Immature natural killer cell (primary cell): ENCODE data around the gene S1PR2. TPM values are rescaled to one million over a fixed set of nuclear protein-coding genes. Genes with fewer than 3 reads are reported as not detected.
A peak's percentile ranks its signal among the peaks of the same experiment; 100 is the strongest.
"Not testable (repeated sequence)": the region's sequence is repeated elsewhere in the genome, so short reads cannot be mapped to it uniquely, and the experiment has no call there.

Experiments used
- DNase-seq, 3 donors: peaks; one replicate each; pipeline ENCODE4 v3.0.0; 2022; ENCODE audit warnings: mixed read lengths in 1 of 3
- H3K27ac Mint-ChIP-seq, 6 donors: one replicate each; pipeline ENCODE4 v1.8.0; 2020; ENCODE audit warnings: mixed read lengths in 6 of 6, mild to moderate bottlenecking in 5 of 6, inconsistent platforms in 4 of 6, moderate library complexity in 3 of 6
- H3K27me3 Mint-ChIP-seq, 3 donors: one replicate each; pipeline ENCODE4 v1.8.0; 2020 to 2021; ENCODE audit warnings: low read depth in 3 of 3, mild to moderate bottlenecking in 3 of 3, mixed read lengths in 3 of 3, moderate library complexity in 3 of 3, inconsistent platforms in 1 of 3
- H3K36me3 Mint-ChIP-seq, 3 donors: one replicate each; pipeline ENCODE4 v1.8.0; 2020; ENCODE audit warnings: mixed read lengths in 3 of 3, inconsistent platforms in 2 of 3, mild to moderate bottlenecking in 2 of 3
- H3K4me1 Mint-ChIP-seq, 2 donors: one replicate each; pipeline ENCODE4 v1.8.0; 2020; ENCODE audit warnings: inconsistent platforms in 2 of 2, mild to moderate bottlenecking in 2 of 2, mixed read lengths in 2 of 2, moderate library complexity in 1 of 2
- H3K4me3 Mint-ChIP-seq, 5 donors: one replicate each; pipeline ENCODE4 v1.8.0; 2020; ENCODE audit warnings: mild to moderate bottlenecking in 5 of 5, mixed read lengths in 5 of 5, inconsistent platforms in 3 of 5, moderate library complexity in 3 of 5
- H3K9me3 Mint-ChIP-seq, 6 donors: one replicate each; pipeline ENCODE4 v1.8.0; 2020; ENCODE audit warnings: mild to moderate bottlenecking in 6 of 6, mixed read lengths in 6 of 6, inconsistent platforms in 4 of 6, moderate library complexity in 3 of 6
- polyA plus RNA-seq, 3 donors: library from polyadenylated mRNA; unstranded; fragments of 300-500 nt; fragmentation: Illumina TruSeq; gene quantifications; one replicate each; pipeline ENCODE4 v1.2.3, GENCODE V29; 2021

S1PR2 gene
- polyA plus RNA-seq, 3 donors from 2014 or later = 0.79 to 2.7 (median 1.4) TPM

DNA sequence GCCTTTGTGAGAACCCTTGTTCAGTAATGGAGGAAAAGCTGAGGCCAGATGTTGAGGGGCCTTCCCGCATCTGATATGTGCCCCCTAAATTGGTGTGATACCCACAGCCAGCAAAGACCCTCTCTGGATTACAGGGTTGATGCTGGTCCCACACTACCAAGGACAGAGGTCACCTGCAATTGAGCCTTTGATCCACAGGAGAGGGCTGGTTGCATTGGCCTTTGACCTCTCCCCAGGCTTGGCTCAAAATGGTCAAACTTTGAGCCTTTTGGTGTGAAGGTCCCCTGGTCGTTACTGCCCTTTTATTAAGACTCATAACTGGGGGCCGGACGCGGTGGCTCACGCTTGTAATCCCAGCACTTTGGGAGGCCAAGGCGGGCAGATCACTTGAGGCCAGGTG lies 12.5 kb upstream of the S1PR2 start:
- H3K27me3 Mint-ChIP-seq = no peaks in the 10 kb centered on the region
- no peaks in the 10 kb centered on the region for H3K9me3 Mint-ChIP-seq
- no peak overlapping the region for H3K27ac Mint-ChIP-seq
- DNase-seq = no peak
- no peaks in the 10 kb centered on the region for H3K36me3 Mint-ChIP-seq
- no peaks in the 10 kb centered on the region for H3K4me1 Mint-ChIP-seq
- H3K4me3 Mint-ChIP-seq = no peak overlapping the region

DNA sequence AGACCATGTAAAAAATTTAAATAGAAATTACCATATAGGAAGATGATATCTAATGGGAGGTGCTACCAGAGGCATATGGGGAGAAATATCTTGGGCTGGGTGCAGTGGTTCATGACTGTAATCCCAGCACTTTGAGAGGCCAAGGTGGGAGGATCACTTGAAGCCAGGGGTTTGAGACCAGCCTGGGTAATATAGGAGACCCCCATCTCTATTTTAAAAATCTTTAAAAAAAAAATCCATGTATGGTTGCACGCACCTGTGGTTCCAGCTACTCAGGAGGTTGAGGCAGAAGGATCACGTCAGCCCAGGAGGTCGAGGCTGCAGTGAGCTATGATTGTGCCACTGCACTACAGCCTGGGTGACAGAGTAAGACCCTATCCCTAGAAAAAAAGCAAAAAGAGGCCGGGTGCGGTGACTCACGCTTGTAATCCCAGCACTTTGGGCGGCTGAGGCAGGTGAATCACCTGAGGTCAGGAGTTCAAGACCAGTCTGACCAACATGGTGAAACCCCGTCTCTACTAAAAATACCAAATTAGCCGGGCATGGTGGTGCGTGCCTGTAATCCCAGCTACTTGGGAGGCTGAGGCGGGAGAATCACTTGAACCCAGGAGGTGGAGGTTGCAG lies 10.8 kb upstream of the S1PR2 start:
- not testable (repeated sequence) for DNase-seq, H3K4me1 Mint-ChIP-seq, H3K9me3 Mint-ChIP-seq, H3K27me3 Mint-ChIP-seq, H3K4me3 Mint-ChIP-seq, H3K36me3 Mint-ChIP-seq, H3K27ac Mint-ChIP-seq

DNA sequence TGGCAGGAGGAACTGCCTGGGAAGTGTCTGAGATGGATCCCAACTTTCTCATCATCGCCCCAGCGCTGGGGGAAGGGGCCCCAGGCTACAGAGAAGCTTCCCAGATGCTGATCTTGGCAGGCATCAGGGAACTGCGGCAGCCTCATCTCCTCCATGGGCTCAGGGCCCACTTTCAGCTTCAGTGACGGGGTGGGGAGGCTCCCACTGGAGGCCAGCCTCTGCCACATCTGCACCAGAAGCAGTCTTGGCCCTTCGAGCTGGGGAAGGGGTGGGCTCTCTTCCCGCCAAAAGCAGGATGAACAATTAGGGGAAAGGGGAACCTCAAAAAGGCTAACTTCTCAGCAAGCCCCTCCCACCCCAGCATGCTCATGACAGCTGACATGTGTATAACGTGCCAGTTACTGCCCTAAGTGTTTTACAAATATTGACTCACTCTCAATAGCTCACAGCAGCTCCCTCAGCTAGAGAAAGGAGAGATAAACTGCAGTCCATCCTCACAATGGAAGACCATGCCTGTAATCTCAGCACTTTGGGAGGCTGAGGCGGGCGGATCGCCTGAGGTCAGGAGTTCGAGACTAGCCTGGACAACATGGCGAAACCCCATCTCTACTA lies 7.1 kb upstream of the S1PR2 start:
- H3K27me3 Mint-ChIP-seq = peaks cover 0 to 9% (median 0%) of the 10 kb centered on the region in 3 donors
- peaks cover 20 to 22% of the 10 kb centered on the region in 2 donors for H3K4me1 Mint-ChIP-seq
- H3K27ac Mint-ChIP-seq = peak overlapping the region in 4 of 6 donors; percentile 13 to 48 (median 29)
- H3K4me3 Mint-ChIP-seq = peak overlapping the region in 1 of 5 donors; percentile 13
- DNase-seq = no peak
- no peaks in the 10 kb centered on the region for H3K36me3 Mint-ChIP-seq
- H3K9me3 Mint-ChIP-seq = no peaks in the 10 kb centered on the region

DNA sequence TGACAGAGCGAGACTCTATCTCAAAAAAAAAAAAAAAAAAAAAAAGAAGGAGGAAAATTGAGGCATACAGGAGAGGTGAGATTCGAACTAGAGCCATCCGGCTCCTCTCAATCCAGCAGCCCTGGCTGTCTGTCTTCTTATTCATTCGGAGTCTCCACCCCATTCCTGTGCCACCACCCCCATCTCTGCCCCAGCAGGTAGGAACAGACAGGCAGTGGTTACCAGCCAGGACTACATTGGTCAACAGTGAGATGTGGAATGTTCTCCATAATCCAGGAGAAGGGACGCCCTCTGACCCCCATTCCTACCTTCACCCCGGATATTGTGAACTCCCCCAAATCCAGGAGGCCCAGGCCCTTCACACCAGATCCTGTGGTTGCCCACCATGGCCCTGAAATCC lies 6.6 kb upstream of the S1PR2 start:
- peak overlapping the region in 4 of 6 donors; percentile 7 to 48 (median 29) for H3K27ac Mint-ChIP-seq
- peaks cover 20 to 22% of the 10 kb centered on the region in 2 donors for H3K4me1 Mint-ChIP-seq
- DNase-seq = no peak
- H3K4me3 Mint-ChIP-seq = peak overlapping the region in 1 of 5 donors; percentile 13
- peaks cover 0 to 9% (median 0%) of the 10 kb centered on the region in 3 donors for H3K27me3 Mint-ChIP-seq
- H3K9me3 Mint-ChIP-seq = no peaks in the 10 kb centered on the region
- H3K36me3 Mint-ChIP-seq = no peaks in the 10 kb centered on the region

DNA sequence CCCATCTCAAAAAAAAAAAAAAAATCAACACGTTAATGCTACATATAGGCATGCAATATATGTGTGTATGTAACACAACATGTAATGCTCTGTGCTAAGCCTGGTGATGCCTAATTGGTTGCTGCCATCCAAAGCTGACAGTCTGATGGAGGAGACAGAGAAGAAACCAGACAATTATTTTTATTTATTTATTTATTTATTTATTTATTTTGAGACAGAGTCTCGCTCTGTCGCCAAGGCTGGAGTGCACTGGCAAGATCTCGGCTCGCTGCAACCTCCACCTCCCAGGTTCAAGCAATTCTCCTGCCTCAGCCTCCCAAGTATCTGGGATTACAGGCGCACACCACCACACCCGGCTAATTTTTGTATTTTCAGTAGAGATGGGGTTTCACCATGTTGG lies 4.3 kb upstream of the S1PR2 start:
- Mint-ChIP-seq H3K4me1 (peaks cover 26 to 29% of the 10 kb centered on the region in 2 donors), H3K27ac (peak overlapping the region; percentile 95 to 99 (median 98)), H3K27me3 (peaks cover 0 to 13% (median 2%) of the 10 kb centered on the region in 3 donors), H3K4me3 (peak overlapping the region; percentile 83 to 91 (median 89))
- H3K9me3 Mint-ChIP-seq, DNase-seq, H3K36me3 Mint-ChIP-seq: not testable (repeated sequence)

DNA sequence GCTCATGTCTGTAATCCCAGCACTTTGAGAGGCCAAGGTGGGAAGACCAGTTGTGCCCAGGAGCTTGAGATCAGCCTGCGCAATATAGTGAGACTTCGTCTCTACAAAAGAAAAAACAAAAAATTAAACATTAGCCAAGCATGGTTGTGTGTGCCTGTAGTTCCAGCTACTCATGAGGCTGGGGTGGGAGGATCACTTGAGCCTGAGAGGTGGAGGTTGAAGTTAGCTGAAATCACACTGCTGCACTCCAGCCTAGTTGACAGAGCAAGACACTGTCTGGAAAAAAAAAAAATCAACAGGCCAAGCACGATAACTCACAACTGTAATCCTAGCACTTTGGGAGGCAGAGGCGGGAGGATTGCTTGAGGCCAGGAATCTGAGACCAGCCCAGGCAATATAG lies 3.9 kb upstream of the S1PR2 start:
- H3K4me1 Mint-ChIP-seq = peaks cover 26 to 29% of the 10 kb centered on the region in 2 donors
- H3K4me3 Mint-ChIP-seq = peak overlapping the region in 4 of 5 donors; percentile 8 to 91 (median 86)
- no peaks in the 10 kb centered on the region for H3K36me3 Mint-ChIP-seq
- H3K27ac Mint-ChIP-seq = peak overlapping the region; percentile 83 to 99 (median 98)
- no peak for DNase-seq
- H3K27me3 Mint-ChIP-seq = peaks cover 0 to 16% (median 2%) of the 10 kb centered on the region in 3 donors
- no peaks in the 10 kb centered on the region for H3K9me3 Mint-ChIP-seq

DNA sequence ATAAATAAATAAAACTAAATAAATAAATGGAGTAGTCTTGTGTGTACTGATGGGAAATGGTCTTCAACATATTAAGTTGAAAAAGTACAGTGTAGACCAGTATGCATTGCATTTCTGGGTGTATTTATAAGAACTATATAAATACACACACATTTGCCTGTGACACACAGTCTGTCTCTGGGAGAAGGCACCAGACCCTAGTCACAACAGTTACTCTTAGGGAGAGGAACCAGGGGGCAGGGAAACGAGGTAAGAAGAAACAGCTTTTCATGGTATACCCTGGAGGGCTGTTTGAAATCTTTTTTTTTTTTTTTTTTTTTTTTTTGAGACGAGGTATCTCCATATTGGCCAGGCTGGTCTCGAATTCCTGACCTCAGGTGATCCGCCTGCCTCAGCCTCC lies 2.8 kb upstream of the S1PR2 start:
- Mint-ChIP-seq H3K4me1 (peaks cover 33 to 36% of the 10 kb centered on the region in 2 donors), H3K27me3 (peaks cover 0 to 17% (median 2%) of the 10 kb centered on the region in 3 donors), H3K9me3 (no peaks in the 10 kb centered on the region), H3K36me3 (no peaks in the 10 kb centered on the region), H3K4me3 (no peak overlapping the region), H3K27ac (peak overlapping the region in 2 of 6 donors; percentile 49 to 72)
- no peak for DNase-seq

DNA sequence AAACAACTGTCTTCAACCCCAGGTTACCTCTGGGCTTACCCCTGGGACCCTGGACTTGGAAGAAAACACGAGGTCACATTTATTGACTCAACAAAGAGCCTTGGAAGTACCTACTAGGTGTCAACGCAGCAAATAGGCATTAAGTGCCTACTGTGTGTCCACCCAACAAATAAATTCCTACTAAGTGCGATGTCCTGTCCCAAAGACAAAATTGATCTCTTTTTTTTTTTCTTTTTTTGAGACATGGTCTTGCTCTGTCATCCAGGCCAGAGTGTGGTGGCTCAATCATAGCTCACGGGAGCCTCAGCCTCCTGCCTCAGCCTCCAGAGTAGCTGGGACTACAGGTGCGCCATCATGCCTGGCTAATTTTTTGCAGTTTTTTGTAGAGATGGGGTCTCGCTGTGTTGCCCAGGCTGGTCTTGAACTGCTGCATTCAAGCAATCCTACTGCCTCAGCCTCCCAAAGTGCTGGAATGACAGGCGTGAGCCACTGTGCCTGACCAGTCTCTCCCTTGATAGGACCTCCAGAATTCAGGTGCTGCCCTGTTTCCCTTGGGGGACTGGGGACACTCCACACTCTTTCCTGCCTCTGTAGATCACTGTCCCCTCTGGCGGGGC lies 589 bp upstream of the S1PR2 start:
- peaks cover 0 to 17% (median 2%) of the 10 kb centered on the region in 3 donors for H3K27me3 Mint-ChIP-seq
- no peaks in the 10 kb centered on the region for H3K9me3 Mint-ChIP-seq
- peaks cover 34 to 35% of the 10 kb centered on the region in 2 donors for H3K4me1 Mint-ChIP-seq
- peak overlapping the region; percentile 63 to 89 (median 77) for H3K4me3 Mint-ChIP-seq
- peak overlapping the region; percentile 68 to 89 (median 86) for H3K27ac Mint-ChIP-seq
- no peaks in the 10 kb centered on the region for H3K36me3 Mint-ChIP-seq
- DNase-seq = no peak

DNA sequence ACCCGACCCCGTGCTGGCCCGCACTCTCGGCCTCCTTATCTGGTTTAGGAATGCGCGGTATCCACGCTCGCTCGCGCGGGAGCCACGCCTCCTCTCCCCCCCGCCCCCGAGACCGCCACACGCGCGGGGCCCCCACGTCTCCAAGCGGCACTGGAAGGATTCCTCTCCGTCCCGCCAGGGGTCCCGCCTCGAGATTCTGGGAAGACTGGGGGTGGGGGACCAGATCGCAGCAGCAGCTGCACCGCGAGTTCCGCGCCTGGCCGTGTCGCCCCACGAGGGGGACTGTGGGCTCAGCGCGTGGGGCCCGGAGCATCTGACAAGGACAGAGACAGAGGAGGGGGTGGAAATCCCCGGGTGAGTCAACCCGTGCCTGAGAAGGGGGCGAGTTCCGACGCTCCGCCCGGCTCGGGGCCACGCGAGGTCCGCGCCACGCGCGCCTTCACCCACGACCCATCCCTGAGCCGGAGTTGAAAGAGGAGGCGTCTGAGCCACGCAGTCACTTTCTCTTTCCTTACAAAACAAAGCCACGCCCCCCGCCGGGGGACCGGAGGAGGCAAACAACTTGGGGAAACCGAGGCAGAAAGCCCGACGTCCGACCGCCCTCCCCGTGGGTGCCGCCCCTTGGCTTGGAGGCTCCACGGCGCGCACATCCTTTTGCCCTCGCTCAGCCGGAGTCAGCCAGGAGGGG lies 814 bp downstream of the S1PR2 start:
- DNase-seq = peak; percentile 56 to 66 (median 65)
- Mint-ChIP-seq H3K27ac (peak overlapping the region; percentile 43 to 89 (median 82)), H3K27me3 (peaks cover 0 to 10% (median 2%) of the 10 kb centered on the region in 3 donors), H3K36me3 (no peaks in the 10 kb centered on the region), H3K4me3 (peak overlapping the region; percentile 84 to 90 (median 87)), H3K4me1 (peaks cover 21% of the 10 kb centered on the region in 2 donors), H3K9me3 (no peaks in the 10 kb centered on the region)

DNA sequence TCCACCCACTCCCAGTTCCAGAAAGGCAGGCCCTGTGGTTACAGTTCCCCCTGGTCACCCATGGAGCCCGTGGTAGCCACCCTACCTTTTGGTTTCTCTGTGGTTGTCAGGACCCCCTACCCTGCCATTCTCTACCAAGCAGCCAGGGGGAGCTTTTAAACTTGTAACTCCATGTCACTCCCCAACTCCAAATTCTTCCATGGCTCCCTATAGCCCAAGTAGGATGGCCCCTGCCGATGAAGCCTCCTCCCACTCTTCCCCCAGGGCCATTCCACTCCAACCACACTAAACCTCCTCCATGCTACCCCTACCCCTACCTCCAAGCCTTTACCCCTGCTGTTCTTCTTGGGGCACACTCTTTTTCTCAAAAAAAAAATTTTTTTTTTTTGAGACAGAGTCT lies 2.2 kb downstream of the S1PR2 start:
- peaks cover 0 to 10% (median 2%) of the 10 kb centered on the region in 3 donors for H3K27me3 Mint-ChIP-seq
- peak overlapping the region in 4 of 5 donors; percentile 53 to 79 (median 72) for H3K4me3 Mint-ChIP-seq
- H3K36me3 Mint-ChIP-seq = peaks cover 0 to 4% (median 2%) of the 10 kb centered on the region in 3 donors
- H3K9me3 Mint-ChIP-seq = peaks cover 0 to 2% (median 0%) of the 10 kb centered on the region in 6 donors
- peak; percentile 40 to 47 (median 44) for DNase-seq
- peak overlapping the region in 4 of 6 donors; percentile 48 to 86 (median 70) for H3K27ac Mint-ChIP-seq
- peaks cover 16% of the 10 kb centered on the region in 2 donors for H3K4me1 Mint-ChIP-seq

DNA sequence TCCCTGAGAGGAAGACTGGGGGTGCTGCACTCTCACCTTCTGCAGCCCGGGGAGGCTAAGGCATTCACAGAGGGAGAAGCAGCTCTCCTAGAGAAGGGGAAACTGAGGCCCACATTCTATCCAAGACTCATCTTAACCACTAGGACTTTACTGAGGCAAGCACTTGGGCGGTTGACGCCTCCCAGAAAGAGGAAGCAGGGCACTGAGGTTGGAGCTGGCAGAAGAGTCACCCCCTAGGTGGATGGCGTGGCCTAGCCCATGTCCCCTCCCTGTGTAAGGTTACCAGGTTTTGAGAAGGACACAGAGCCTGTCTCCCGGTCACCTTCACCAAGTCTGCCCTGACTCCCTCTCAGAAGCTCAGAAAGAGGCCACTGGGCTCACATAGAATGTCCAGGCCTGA lies 2.7 kb downstream of the S1PR2 start:
- Mint-ChIP-seq H3K4me3 (peak overlapping the region in 3 of 5 donors; percentile 40 to 79 (median 51)), H3K27ac (peak overlapping the region in 1 of 6 donors; percentile 84), H3K4me1 (peaks cover 15 to 16% of the 10 kb centered on the region in 2 donors), H3K27me3 (peaks cover 0 to 10% (median 2%) of the 10 kb centered on the region in 3 donors), H3K36me3 (peaks cover 0 to 4% (median 3%) of the 10 kb centered on the region in 3 donors), H3K9me3 (peaks cover 0 to 2% (median 0%) of the 10 kb centered on the region in 6 donors)
- DNase-seq = no peak

DNA sequence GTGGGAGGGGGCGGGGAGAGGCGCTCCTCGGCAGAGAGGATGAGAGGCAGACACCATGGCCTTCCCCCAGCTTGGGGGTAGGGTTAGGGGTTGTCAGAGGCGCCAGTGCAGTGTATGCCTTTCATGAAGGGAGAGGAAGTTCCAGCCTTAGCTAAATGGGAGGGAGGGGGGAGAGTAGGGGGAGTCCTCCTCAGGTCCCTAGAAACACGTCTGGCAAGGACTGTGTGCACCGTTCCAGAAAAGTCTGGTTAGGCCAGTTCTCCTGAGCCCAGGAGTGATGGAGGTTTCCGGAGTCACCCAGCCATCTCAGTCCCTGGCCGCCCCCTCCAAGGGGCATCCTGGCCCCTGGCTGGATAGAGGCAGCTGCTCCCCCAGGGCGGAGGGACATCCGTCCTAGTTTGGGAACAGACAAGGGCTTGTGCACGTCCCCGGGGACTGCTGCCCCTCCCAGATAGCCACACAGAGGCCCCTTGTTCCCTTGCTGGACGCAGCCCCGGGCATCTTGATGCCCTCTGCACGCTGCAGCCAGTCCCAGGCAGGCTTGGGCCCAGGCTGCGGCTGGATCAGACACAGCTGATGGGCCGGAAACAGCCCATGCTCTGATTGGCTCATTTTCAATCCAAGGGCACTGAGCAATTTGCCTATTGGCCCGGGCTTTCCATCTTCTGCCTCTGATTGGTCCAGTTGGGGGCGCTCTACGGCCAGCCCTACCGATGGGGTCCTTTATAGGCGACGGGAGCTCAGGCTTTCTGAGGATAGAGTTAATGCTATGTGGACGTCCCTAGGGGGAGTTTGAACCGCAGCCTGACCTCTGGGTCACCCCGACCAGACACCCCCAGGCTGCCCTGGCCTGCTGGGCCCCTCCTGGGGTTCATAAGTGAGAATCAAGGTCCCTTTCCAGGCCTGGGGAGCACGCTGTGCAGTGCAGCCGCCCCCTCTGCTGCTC lies 3.8 kb downstream of the S1PR2 start:
- no peak overlapping the region for H3K27ac Mint-ChIP-seq
- H3K36me3 Mint-ChIP-seq = peaks cover 0 to 4% (median 3%) of the 10 kb centered on the region in 3 donors
- no peak for DNase-seq
- peaks cover 0 to 10% (median 4%) of the 10 kb centered on the region in 3 donors for H3K27me3 Mint-ChIP-seq
- H3K9me3 Mint-ChIP-seq = peaks cover 0 to 2% (median 0%) of the 10 kb centered on the region in 6 donors
- H3K4me3 Mint-ChIP-seq = no peak overlapping the region
- H3K4me1 Mint-ChIP-seq = peaks cover 16% of the 10 kb centered on the region in 2 donors
